Neural progenitor cell (in vitro differentiated cells): ENCODE measurements around the gene CFAP157. TPM values are rescaled to one million over a fixed set of nuclear protein-coding genes. Genes with fewer than 3 reads are reported as not detected.

Experiments
- DNase-seq: peaks from one replicate; pipeline ENCODE4 v3.0.0-alpha.2; 2016; ENCODE audit warnings: low spot score
- H2AFZ ChIP-seq: fragments of 200-600 bp; sonication (generic); replicated peaks from 2 replicates; pipeline ENCODE4 v1.6.1; 2016; ENCODE audit warnings: antibody characterized with exemption
- H3F3A ChIP-seq: fragments of 200-600 bp; sonication (generic); 2 replicates; pipeline ENCODE4 v1.6.1; 2016; ENCODE audit warnings: antibody characterized with exemption, low read depth
- H3K27ac ChIP-seq: fragments of 200-600 bp; sonication (generic); 2 replicates; pipeline ENCODE4 v1.5.1; 2016; ENCODE audit warnings: mild to moderate bottlenecking
- H3K27me3 ChIP-seq: fragments of 200-600 bp; sonication (generic); 2 replicates; pipeline ENCODE4 v1.6.1; 2016; ENCODE audit warnings: mild to moderate bottlenecking, moderate library complexity
- H3K36me3 ChIP-seq: fragments of 200-600 bp; sonication (generic); 2 replicates; pipeline ENCODE4 v1.5.1; 2016
- H3K4me1 ChIP-seq: fragments of 200-600 bp; sonication (generic); 2 replicates; pipeline ENCODE4 v1.6.1; 2016; ENCODE audit warnings: mixed run types
- H3K4me2 ChIP-seq: fragments of 200-600 bp; sonication (generic); 2 replicates; pipeline ENCODE4 v1.6.1; 2016
- H3K4me3 ChIP-seq: fragments of 200-600 bp; sonication (generic); 2 replicates; pipeline ENCODE4 v1.5.1; 2016
- H3K79me2 ChIP-seq: fragments of 200-600 bp; sonication (generic); 2 replicates; pipeline ENCODE4 v1.6.1; 2016; ENCODE audit warnings: low read depth
- H3K9ac ChIP-seq: fragments of 200-600 bp; sonication (generic); 2 replicates; pipeline ENCODE4 v1.6.1; 2016
- H3K9me3 ChIP-seq: fragments of 200-600 bp; sonication (generic); 2 replicates; pipeline ENCODE4 v1.5.1; 2016; ENCODE audit warnings: low read depth
- H4K20me1 ChIP-seq: fragments of 200-600 bp; sonication (generic); 2 replicates; pipeline ENCODE4 v1.6.1; 2016; ENCODE audit warnings: low read depth
- H3K27ac Mint-ChIP-seq: 3 replicates; pipeline ENCODE4 v1.8.0; 2021; ENCODE audit warnings: mixed read lengths
- H3K27me3 Mint-ChIP-seq: 2 replicates; pipeline ENCODE4 v1.8.0; 2022; ENCODE audit warnings: low read depth, mild to moderate bottlenecking, inconsistent platforms, moderate library complexity, mixed read lengths; ENCODE audit not compliant: insufficient read depth
- H3K36me3 Mint-ChIP-seq: 3 replicates; pipeline ENCODE4 v1.8.0; 2021; ENCODE audit warnings: mixed read lengths
- H3K4me1 Mint-ChIP-seq: 3 replicates; pipeline ENCODE4 v1.8.0; 2021; ENCODE audit warnings: mixed read lengths
- H3K4me3 Mint-ChIP-seq: 3 replicates; pipeline ENCODE4 v1.8.0; 2021; ENCODE audit warnings: mild to moderate bottlenecking, moderate library complexity, mixed read lengths
- H3K9me3 Mint-ChIP-seq: 3 replicates; pipeline ENCODE4 v1.8.0; 2020; ENCODE audit warnings: mixed read lengths
- EZH2 ChIP-seq: fragments of 200-600 bp; sonication (generic); IDR thresholded peaks from 2 replicates; pipeline ENCODE4 v1.6.1; 2017; ENCODE audit warnings: antibody characterized with exemption, mild to moderate bottlenecking, moderate library complexity
- EZH2phosphoT487 ChIP-seq: fragments of 200-600 bp; sonication (generic); IDR thresholded peaks from 2 replicates; pipeline ENCODE4 v1.6.1; 2017; ENCODE audit warnings: antibody characterized with exemption
- total RNA-seq: library from RNA; depleted of rRNA; stranded (reverse); fragments of >200 nt; gene quantifications from 2 replicates; pipeline ENCODE4 v1.2.3, GENCODE V29; 2015; ENCODE audit warnings: low replicate concordance
- TF ChIP-seq, protein P1 (sequence below): fragments of 200-600 bp; sonication (generic); IDR thresholded peaks from 2 replicates; pipeline ENCODE4 v1.5.1; 2017; ENCODE audit warnings: antibody characterized with exemption, mild to moderate bottlenecking

Gene CFAP157
- total RNA-seq, 1 donor from 2014 or later = not detected

DNA sequence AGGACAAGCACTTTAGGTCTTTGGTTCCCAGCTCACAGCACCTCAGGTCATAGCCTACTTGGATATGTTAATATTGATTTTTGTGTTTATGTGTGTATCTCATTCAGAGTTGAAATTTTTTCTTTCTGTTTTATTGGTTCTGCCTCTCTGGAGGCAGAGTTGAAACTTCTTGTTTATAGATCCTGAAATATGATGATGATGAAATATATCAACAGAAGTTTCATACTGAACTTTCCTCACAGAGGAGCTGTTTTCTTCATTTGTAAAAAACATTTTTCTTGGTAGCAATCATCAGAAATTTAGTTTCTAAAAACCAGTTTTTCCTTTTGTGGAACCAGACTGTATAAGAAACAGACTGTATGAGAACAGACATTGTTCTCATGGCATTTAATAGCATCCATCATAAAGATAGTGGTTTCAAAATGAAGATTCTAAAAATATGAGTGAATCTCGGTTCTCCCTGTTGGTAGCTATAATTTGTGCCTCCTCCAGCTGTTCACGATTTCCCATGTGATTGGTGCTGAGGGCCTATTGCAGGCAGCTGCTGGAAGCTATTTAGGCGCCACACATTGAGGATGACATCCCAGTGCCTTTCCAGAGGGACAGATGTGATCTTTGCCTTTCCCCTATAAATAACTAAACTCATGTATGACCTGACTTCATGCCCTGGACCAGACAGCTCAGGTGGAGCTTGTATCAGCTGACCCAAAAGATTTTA is 39.5 kb upstream of the CFAP157 start:
- Histone ChIP-seq H3K27me3 (no peaks in the 10 kb centered on the region), H2AFZ (no peak overlapping the region), H3K4me3 (no peak overlapping the region), H3K36me3 (no peaks in the 10 kb centered on the region), H3K27ac (no peak overlapping the region), H3K9ac (no peak overlapping the region), H3K79me2 (no peaks in the 10 kb centered on the region), H3K9me3 (no peaks in the 10 kb centered on the region), H3K4me1 (no peaks in the 10 kb centered on the region), H3F3A (no peaks in the 10 kb centered on the region), H4K20me1 (peaks cover 5% of the 10 kb centered on the region), H3K4me2 (no peak overlapping the region)
- TF ChIP-seq, protein P1, sequence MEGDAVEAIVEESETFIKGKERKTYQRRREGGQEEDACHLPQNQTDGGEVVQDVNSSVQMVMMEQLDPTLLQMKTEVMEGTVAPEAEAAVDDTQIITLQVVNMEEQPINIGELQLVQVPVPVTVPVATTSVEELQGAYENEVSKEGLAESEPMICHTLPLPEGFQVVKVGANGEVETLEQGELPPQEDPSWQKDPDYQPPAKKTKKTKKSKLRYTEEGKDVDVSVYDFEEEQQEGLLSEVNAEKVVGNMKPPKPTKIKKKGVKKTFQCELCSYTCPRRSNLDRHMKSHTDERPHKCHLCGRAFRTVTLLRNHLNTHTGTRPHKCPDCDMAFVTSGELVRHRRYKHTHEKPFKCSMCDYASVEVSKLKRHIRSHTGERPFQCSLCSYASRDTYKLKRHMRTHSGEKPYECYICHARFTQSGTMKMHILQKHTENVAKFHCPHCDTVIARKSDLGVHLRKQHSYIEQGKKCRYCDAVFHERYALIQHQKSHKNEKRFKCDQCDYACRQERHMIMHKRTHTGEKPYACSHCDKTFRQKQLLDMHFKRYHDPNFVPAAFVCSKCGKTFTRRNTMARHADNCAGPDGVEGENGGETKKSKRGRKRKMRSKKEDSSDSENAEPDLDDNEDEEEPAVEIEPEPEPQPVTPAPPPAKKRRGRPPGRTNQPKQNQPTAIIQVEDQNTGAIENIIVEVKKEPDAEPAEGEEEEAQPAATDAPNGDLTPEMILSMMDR = no peak
- no peak for TF ChIP-seq EZH2
- TF ChIP-seq EZH2phosphoT487 = no peak
- no peak overlapping the region for H3K4me3 Mint-ChIP-seq
- DNase-seq = no peak
- peaks cover 4% of the 10 kb centered on the region for H3K27me3 Mint-ChIP-seq
- H3K9me3 Mint-ChIP-seq = no peaks in the 10 kb centered on the region
- no peak overlapping the region for H3K27ac Mint-ChIP-seq
- H3K4me1 Mint-ChIP-seq = peaks cover 2% of the 10 kb centered on the region
- peaks cover 14% of the 10 kb centered on the region for H3K36me3 Mint-ChIP-seq

DNA sequence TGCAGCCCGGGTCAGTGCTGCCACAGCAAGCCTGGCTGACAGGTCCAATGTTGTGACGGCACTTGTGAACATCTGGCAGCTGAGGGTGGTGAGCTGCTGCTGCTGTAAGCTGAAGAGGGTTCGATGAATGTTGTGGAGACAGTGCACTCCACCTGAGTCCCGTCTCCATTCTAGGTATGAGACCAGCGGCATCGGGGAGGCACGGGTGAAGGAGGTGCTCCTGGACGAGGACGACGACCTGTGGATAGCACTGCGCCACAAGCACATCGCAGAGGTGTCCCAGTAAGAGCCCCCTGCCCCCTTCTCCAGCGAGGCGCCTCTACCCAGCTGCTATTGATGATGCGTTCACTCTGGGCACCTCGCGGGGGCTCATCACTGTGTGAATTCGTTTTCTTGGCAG is 38.9 kb upstream of the CFAP157 start:
- Mint-ChIP-seq H3K9me3 (no peaks in the 10 kb centered on the region), H3K36me3 (peaks cover 15% of the 10 kb centered on the region), H3K27ac (no peak overlapping the region), H3K4me3 (no peak overlapping the region), H3K27me3 (peaks cover 4% of the 10 kb centered on the region), H3K4me1 (peaks cover 2% of the 10 kb centered on the region)
- no peaks in the 10 kb centered on the region for H3K36me3 ChIP-seq
- H3K4me3 ChIP-seq = no peak overlapping the region
- no peak for DNase-seq
- no peak overlapping the region for H3K27ac ChIP-seq
- H3K9me3 ChIP-seq = no peaks in the 10 kb centered on the region
- TF ChIP-seq EZH2 (no peak), EZH2phosphoT487 (no peak)
- TF ChIP-seq, protein P1 = no peak
- H4K20me1 ChIP-seq = peaks cover 5% of the 10 kb centered on the region
- H3K79me2 ChIP-seq = no peaks in the 10 kb centered on the region
- H3K4me1 ChIP-seq = no peaks in the 10 kb centered on the region
- H3K4me2 ChIP-seq = no peak overlapping the region
- H2AFZ ChIP-seq = no peak overlapping the region
- no peak overlapping the region for H3K9ac ChIP-seq
- no peaks in the 10 kb centered on the region for H3K27me3 ChIP-seq
- no peaks in the 10 kb centered on the region for H3F3A ChIP-seq

DNA sequence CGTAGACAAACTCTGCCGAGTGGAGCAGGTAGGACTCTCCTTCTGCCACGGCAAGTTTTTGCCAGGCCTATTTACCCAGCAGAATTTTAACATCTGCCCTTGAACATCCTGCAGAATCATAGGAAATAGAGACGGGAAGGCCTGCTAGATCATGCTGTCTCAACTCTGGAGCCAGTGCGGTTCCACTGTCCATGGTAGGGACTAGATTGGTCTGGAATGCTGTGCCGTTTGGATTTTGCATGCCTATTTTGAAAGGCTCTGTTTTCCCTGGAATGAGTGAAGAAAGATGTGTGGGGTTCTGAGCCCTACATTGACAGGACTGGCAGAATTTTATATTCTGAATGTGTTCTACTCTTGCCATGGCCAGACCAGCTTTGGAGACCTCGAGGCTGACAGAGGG is 33.6 kb upstream of the CFAP157 start:
- H3K27ac ChIP-seq = no peak overlapping the region
- no peak overlapping the region for H3K4me3 Mint-ChIP-seq

More for the DNA sequence above, 33.6 kb upstream of the CFAP157 start:
- Histone ChIP-seq H3K4me3 (no peak overlapping the region), H3K4me1 (no peaks in the 10 kb centered on the region), H3K27me3 (no peaks in the 10 kb centered on the region), H3K4me2 (no peak overlapping the region), H3K79me2 (no peaks in the 10 kb centered on the region), H4K20me1 (no peaks in the 10 kb centered on the region), H3F3A (no peaks in the 10 kb centered on the region), H3K36me3 (no peaks in the 10 kb centered on the region), H3K9me3 (no peaks in the 10 kb centered on the region), H3K9ac (no peak overlapping the region), H2AFZ (no peak overlapping the region)
- no peak for TF ChIP-seq EZH2
- TF ChIP-seq, protein P1 = no peak
- no peak for TF ChIP-seq EZH2phosphoT487
- Mint-ChIP-seq H3K27ac (no peak overlapping the region), H3K27me3 (peaks cover 3% of the 10 kb centered on the region), H3K9me3 (no peaks in the 10 kb centered on the region), H3K36me3 (peaks cover 17% of the 10 kb centered on the region), H3K4me1 (no peaks in the 10 kb centered on the region)
- DNase-seq = no peak
